AG09319 (cell line): ENCODE measurements around the gene PDE8A.

ENCODE experiments used
- DNase-seq: peaks from one replicate; pipeline ENCODE4 v3.0.0-alpha.2; 2010; ENCODE audit warnings: low read depth; ENCODE audit errors: extremely low read depth
- TF ChIP-seq, protein P1 (sequence below): IDR thresholded peaks from 2 replicates; pipeline ENCODE4 v1.5.1; 2011; ENCODE audit warnings: low read depth, mild to moderate bottlenecking, inconsistent platforms, low read length, moderate library complexity

PDE8A gene

DNA sequence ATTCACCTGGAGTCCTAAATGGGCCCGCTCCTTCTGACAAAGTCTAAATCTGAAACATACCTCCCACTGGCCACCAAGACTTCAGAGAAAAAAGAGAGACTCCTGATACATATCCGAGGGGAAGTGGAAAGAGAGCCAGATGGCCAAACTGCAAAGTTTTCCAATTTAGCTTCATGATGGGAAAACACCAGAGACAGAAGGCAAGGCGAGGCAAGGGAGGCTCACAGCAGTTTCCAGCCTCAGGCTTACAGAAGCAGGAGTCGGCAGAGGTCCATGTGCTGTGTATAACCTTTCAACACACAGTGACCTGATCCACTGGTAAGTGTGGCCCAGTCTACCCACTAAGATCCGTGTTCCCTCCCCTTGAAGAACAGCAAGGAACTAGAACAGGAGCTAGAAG is 29.9 kb upstream of the PDE8A start:
- TF ChIP-seq, protein P1, sequence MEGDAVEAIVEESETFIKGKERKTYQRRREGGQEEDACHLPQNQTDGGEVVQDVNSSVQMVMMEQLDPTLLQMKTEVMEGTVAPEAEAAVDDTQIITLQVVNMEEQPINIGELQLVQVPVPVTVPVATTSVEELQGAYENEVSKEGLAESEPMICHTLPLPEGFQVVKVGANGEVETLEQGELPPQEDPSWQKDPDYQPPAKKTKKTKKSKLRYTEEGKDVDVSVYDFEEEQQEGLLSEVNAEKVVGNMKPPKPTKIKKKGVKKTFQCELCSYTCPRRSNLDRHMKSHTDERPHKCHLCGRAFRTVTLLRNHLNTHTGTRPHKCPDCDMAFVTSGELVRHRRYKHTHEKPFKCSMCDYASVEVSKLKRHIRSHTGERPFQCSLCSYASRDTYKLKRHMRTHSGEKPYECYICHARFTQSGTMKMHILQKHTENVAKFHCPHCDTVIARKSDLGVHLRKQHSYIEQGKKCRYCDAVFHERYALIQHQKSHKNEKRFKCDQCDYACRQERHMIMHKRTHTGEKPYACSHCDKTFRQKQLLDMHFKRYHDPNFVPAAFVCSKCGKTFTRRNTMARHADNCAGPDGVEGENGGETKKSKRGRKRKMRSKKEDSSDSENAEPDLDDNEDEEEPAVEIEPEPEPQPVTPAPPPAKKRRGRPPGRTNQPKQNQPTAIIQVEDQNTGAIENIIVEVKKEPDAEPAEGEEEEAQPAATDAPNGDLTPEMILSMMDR: no peak
- no peak for DNase-seq

DNA sequence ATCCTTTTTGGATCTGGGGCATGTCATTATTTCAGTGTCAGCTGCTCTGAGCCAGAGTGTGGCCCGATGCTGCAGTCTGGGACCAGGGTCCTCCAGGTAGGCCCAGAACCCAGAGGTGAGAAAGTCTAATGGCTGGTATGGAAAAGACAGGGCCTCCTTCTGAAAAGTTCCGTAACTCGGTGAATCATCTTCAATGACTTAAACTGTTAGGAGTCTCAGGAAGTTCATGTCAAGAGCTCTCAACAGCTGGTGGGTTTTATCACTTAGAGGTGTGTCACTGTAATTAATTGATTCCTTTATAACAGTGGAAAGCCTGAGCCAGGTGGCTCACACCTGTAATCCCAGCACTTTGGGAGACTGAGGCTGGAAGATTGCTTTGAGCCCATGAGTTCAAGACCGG is 28.5 kb upstream of the PDE8A start:
- DNase-seq: no peak
- TF ChIP-seq, protein P1: no peak

DNA sequence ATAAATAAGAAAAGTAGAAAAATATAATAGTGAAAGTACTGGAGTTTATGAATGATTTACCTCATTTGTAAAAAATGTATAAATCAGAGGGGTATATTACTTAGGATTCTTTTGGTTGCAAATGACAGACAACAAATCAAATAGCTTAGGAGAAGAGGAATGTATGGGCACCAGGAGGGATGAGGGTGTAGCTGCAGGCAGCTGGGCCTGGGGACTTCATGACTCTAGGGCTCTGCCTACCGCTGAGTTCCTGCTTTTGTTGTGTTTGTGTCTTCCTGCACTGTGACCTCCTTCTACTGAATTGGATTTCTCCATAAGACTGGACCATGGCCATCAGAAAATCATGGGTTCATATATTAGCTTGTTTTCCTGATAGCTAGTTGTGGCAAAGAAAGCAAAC is 27.9 kb upstream of the PDE8A start:
- TF ChIP-seq, protein P1: no peak
- no peak for DNase-seq

DNA sequence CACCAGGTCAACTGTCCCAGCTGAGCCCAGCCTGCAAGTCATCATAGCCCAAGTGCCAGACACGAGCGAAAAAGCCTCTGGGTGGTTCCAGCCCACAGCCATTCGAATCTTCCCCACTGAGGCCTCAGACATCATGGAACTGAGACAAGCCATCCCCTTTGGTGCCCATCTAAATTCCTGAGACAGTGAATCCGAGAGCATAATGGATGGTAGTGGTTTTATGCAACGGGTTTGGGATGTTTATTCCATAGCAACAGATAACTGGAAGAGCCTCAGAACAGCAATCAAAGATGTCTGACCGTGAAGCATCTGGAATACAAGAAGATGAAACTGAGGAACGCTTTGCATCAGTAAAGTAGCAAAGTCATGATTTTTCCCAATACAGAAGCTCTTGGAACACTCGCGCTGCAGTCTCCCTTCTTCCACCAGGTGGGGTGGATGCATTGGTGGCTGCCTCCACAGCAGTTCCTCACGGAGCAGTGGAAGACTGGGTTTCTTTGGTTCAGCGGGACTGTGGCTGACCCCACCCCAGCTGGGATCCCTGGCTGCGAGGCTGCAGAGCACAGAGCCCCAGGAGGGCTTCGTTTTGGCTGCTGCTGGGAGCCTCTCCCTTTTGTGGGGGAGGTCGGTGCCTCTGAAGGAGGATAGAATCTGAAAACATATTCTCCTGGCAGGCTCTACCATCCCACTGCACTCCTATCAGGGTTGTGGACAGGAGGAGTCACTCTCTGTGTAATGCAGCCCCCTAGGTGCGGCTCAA is 26.4 kb upstream of the PDE8A start:
- peak; percentile 49 for DNase-seq
- TF ChIP-seq, protein P1: peak; percentile 95

DNA sequence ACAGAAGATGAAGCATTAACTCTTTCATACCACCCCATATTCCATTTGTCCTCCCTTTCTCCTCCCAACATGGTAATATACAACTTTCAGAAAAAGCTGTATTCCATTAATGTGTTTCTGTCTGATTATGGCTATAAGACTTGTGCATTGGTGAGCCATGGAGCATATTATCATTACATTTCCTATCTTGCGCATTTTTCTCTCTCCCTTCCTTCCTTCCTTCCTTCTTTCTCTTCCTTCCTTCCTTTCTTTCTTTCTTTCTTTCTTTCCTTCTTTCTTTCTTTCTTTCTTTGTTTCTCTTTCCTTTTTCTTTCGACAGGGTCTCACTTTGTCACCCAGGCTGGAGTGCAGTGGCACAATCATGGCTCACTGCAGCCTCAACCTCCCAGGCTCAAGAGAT is 25.5 kb upstream of the PDE8A start:
- no peak for DNase-seq
- TF ChIP-seq, protein P1: no peak

DNA sequence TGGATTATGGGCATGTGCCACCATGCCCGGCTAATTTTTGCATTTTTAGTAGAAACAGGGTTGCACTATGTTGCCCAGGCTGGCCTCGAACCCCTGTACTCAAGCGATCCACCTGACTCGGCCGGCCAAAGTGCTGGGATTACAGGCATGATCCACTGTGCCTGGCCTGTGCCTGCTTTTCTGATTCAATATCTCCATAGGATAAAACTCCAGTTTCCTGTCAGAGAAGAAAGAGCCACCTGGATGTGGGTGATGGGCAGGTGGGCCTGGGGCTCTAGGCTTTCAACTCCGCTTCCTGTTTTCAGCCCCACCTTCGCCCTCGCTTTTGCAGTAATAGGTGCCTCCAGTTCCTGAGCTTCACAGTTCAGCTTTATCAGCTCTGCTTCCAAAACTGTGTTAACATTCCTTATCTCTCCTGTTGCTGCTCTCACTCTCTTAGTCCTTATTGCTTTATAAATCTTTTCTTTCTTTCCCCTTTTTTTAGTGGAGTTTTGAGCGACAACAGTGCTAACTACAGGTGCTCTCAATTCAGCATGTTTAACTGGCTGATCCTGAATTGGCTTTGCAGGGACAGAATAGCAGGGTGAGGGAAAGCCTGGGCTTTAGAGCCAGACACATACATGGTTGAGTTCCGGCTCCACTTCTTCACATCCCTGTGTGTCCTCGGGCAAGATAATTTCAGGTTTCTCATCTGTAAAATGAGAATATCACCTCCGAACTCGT is 21.1 kb upstream of the PDE8A start:
- no peak for DNase-seq
- TF ChIP-seq, protein P1: no peak

DNA sequence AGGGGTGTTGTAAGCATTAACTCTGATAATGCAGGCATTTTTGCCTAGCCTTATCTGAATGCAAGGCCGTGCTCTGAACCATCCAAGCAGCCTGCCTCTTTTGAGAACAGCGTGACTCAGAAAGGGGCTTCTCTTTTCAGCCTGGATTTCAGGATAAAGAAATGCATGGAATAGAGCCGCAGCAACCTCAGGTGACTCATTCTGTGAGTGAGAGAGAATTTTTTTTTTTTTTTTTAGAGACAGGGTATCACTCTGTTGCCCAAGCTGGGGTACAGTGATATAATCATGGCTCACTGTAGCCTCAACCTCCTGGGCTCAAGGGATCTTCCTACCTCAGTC is 20.6 kb upstream of the PDE8A start:
- TF ChIP-seq, protein P1: no peak
- no peak for DNase-seq
